ENCODE data around the gene SLC5A8.
"Not testable (repeated sequence)": the region's sequence is repeated elsewhere in the genome, so short reads cannot be mapped to it uniquely, and the experiment has no call there.

The SLC5A8 gene

DNA sequence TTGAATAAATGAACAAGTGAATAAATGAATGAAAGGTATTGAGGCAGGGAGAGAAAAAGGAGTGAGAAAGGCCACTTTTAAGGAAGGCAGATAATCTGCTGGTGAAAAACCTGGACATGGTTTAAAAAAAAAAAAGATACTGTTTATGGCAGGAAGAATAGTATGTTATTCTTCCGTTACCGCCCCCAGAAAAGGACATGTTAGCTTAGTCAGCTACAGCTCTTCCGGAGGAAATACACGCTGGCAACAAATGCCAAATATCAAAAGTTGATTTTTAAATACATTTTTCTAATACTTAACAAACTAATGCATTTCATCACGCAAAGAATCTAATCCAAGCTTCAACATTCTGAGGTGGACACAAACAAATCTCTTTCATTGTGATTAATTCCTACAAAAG, 43.2 kb downstream of the SLC5A8 start:
- no peak for DNase-seq

DNA sequence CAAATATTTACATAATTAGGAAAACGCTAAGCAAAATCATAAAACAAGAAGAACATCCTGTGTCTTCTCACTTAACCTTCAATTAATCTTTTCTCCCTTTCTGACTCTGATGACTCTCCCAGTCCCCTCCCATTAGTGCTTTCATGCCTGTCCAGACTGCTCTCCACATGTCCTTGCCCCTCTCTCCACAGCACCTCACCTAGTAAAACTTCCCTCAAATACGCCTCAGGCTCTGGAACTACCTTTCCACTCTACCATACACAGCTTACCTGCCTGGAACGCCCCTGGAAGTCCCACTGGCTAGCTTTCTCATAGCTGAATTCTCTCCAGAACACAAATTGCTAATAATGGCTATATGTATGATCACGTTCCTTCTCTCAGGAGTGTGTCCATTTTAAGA, 44.7 kb downstream of the SLC5A8 start:
- DNase-seq = no peak

DNA sequence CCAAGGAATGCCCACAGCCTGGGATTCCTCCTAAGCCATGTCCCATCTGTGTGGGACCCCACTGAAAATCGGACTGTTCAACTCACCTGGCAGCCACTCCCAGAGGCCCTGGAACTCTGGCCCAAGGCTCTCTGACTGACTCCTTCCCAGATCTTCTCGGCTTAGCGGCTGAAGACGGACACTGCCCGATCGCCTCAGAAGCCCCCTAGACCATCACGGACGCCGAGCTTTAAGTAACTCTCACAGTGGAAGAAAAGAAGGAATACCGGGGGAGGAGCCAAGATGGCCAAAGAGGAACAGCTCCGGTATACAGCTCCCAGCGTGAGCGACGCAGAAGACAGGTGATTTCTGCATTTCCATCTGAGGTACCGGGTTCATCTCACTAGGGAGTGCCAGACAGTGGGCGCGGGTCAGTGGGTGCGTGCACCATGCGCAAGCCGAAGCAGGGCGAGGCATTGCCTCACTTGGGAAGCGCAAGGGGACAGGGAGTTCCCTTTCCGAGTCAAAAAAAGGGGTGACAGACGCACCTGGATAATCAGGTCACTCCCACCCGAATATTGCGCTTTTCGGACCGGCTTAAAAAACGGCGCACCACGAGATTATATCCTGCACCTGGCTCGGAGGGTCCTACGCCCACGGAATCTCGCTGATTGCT, 64.1 kb downstream of the SLC5A8 start:
- not testable (repeated sequence) for DNase-seq

DNA sequence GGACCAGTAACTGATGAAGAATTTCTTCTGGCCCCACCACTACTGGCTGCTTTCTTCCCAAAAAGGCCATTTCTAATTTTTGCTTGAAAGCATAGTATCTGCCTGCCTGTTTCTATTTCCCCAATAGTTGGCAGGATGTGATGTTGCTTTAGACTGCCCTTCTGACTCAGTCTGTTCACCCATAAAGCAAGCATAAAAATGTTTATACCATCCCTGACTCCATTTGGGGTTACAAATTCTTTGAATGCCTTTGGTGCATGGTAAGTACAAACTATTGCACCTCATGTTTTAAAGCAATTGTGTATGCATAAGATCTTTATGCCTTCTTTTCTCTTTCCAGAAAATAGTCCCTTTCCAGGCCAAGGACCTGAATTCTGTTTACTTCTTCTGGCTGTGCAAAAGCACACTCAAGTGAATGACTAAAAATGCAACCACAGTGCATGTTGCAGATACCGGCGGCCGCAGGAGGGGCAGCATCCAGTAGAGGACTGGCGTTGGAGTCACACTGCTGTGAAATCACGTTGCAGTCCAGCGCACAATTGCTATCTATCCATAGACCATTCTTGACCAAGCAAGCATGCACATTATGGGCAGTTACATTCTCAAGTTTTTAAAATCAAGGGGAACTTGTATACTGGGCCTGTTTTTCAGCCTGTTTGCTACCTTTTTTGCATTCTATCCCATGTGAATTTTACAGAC, 82.4 kb downstream of the SLC5A8 start:
- DNase-seq = no peak

DNA sequence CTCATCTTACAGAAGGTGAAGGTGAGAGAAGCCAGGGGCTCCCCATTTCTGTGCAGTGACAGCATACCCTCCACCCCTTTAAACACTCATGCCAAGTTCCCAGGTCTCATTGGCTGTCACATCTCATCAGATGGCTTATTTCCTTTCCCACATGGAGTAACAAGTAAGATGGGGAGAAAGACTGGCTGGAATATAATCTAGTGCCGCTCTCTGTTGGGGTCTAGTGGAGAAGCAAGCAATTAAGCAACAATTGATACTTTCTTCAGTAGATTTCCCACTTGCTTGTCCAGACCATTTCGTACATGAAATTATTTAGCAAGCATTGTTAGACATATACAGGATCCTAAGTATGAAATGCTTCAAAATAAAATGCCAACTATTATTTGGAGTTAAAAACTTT, 92.2 kb downstream of the SLC5A8 start:
- DNase-seq = no peak

DNA sequence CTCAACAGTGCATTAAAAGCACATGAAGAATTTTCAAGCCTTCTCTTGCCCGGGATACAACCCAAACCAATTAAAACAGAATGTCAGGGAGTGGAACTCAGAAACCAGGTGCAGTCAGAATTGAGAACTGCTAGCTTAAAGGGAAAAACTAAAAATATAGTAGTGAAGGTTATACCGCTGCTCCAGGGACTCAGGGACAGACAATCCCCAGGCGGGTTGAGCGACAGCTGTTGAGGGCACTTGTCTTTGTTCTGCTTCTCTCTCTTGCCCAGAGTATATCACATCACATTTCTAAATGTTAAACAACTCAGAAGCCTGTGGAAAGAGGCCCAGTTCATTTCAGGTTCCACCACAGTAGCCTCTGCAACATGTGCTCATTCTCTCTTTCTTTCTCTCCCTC, 93.1 kb downstream of the SLC5A8 start:
- DNase-seq = peak; percentile 20

DNA sequence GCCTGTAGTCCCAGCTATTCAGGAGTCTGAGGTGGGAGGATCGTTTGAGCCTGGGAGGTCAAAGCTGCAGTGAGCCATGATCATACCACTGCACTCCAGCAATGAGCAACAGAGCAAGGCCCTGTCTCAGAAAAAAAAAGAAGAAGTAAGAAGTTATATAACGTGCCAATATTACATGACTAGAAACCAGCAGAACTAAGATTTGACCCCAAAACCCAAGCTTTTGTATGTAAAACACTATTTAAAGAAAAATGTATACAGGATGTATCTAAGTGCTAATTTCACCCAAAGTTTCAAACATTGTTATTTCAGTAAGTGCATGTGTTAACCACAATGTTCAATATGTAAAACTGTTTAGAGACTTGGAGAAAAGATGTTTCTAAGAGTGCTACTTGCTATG, 94.7 kb downstream of the SLC5A8 start:
- no peak for DNase-seq

- no peak for DNase-seq
Observed at GRCh38 chr12:101111441-101111840, 98.6 kb downstream of the SLC5A8 start.

DNA sequence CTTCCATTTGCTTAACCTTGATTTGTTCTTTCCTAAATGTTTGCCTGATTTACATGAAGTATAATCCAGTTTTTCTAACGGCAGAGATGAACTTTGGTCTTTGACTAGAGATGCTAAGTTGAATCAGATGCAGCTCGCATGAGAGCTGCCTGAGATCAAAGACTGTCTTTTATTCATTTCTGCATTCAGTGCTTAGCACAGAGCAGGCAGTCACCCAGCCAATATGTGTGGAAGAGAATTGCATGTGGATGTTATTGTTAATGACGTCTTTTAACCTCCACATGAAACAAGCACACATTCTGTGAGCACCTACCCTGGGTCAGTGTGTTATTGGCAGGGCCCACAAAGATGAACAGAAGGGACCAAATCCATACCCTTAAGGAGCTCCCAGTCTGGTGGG, 99.2 kb downstream of the SLC5A8 start:
- no peak for DNase-seq

DNA sequence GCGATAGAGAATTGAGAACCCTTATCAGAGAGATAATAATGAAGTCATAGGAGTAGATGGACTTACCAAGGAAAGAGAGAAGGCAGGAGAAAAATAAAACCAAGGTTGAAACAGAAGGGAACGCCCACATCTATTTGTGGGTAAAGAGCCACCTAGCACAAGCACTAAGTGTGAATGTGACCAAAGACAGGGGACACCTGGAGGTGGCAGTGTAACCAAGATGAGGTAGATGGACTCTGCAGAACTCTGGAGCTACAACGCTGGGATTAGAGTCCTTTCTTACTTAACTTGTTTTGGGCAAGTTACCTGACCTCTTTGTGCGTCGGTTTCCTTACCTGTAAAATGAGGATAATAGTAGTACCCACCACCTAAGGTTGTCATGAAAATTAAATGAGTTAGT, 101.9 kb downstream of the SLC5A8 start:
- no peak for DNase-seq

DNA sequence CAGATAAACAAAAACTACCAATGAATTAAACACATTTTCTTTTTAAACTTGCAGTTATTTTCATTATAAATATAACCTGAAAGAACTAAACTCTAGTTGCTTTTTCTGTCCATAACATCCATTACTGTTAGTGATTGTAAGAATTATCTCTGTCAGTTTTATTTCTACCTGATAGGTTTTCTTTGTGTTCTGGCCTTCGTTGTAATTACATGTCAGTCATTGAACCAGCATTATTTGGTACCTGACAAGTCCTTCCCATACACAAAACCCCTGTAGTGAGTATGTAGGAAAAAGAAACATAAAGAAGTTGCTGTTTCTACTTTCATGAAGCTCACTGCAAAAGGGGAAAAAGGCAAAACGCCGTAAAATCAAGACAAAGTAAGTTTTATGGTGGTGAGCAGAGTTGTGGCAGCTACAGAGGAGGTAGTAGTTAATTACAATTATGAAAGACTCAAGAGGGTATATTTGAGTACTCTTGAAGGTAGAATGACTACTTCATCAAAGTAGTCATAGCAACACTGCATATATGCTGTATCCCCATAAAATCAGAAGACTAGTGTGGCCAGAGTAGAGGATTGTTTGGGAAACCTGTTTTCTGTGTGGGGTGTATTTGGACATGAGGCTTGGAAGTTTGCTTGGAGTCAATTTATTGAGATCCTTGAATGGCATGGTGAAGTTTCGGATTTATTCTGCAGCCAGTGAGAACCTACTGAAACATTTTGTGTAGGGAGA, 102.8 kb downstream of the SLC5A8 start:
- DNase-seq = no peak
